OCI-LY3 (cell line): ENCODE results near the gene NR1H4.

Source experiments
- EZH2phosphoT487 ChIP-seq: fragments of 200-600 bp; shearing (Covaris generic); IDR thresholded peaks from 2 replicates; pipeline ENCODE4 v1.6.1; 2018; ENCODE audit warnings: antibody characterized with exemption, mixed run types, low read depth
- TF ChIP-seq, protein P1 (sequence below): fragments of 200-600, 300-600 bp; sonication (generic); IDR thresholded peaks from 2 replicates; pipeline ENCODE4 v1.5.1; 2014; ENCODE audit warnings: antibody characterized with exemption, low read length, low read depth

DNA sequence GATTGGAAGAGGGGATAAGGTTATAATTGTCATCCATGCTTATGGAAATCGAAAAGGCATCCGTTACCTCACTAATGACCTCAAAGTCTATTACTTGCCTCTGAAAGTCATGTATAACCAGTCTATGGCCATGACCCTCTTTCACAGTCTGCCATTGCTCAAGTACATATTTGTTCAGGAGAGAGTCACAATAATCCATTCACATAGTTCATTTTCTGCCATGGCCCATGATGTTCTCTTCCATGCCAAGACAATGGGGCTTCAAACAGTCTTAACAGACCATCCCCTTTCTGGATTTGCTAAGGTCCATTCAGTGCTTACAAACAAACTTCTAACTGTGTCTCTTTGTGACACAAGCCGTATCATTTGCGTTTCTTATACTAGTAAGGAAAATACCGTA lies 105.3 kb downstream of the NR1H4 start:
- TF ChIP-seq, protein P1, sequence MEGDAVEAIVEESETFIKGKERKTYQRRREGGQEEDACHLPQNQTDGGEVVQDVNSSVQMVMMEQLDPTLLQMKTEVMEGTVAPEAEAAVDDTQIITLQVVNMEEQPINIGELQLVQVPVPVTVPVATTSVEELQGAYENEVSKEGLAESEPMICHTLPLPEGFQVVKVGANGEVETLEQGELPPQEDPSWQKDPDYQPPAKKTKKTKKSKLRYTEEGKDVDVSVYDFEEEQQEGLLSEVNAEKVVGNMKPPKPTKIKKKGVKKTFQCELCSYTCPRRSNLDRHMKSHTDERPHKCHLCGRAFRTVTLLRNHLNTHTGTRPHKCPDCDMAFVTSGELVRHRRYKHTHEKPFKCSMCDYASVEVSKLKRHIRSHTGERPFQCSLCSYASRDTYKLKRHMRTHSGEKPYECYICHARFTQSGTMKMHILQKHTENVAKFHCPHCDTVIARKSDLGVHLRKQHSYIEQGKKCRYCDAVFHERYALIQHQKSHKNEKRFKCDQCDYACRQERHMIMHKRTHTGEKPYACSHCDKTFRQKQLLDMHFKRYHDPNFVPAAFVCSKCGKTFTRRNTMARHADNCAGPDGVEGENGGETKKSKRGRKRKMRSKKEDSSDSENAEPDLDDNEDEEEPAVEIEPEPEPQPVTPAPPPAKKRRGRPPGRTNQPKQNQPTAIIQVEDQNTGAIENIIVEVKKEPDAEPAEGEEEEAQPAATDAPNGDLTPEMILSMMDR: no peak
- TF ChIP-seq EZH2phosphoT487: no peak
